ENCODE measurements around the gene NOL12. TPM values are rescaled to one million over a fixed set of nuclear protein-coding genes. Genes with fewer than 3 reads are reported as not detected.

The NOL12 gene
- total RNA-seq, 1 experiment from 2014 or later: 44.3 TPM

- no peaks in the 10 kb centered on the region for H4K20me1 ChIP-seq (ENCODE audit: insufficient read depth)
- intact Hi-C loops (cut with micrococcal nuclease; ENCODE audit: unreplicated experiment): loop anchor here (1.0 to 2.0 kb wide), 3 partner anchors 15 to 38 kb away; partner anchors contain the start of genes PDXP and TRIOBP
- H3K27me3 ChIP-seq (ENCODE audit: insufficient read depth, low read depth): no peaks in the 10 kb centered on the region
- no TSS peak for BruUV-seq (replicated peaks)
- ChIA-PET POLR2A (ENCODE audit: unreplicated experiment) (interaction anchor here (0.5 to 0.7 kb wide), 4 partner anchors 20 to 265 kb away, joined by 3 to 11 read pairs (median 4); no protein-coding TSS in a partner anchor), CTCF (interaction anchor here (0.6 to 1.6 kb wide), 8 partner anchors 38 to 183 kb away, joined by 3 to 32 read pairs (median 5); partner anchors contain the start of gene GCAT)
- no peaks in the 10 kb centered on the region for H3K9me3 ChIP-seq (ENCODE audit: insufficient read depth, low read depth)
- H3K27ac ChIP-seq: no peak overlapping the region
- H3K4me1 ChIP-seq (replicated peaks; ENCODE audit: insufficient read depth): peaks cover 40% of the 10 kb centered on the region
- no peaks in the 10 kb centered on the region for H3K9me2 ChIP-seq (ENCODE audit: insufficient read depth)
- no peak overlapping the region for H2AFZ ChIP-seq
- H3K4me2 ChIP-seq: 0 out of 2 replicates have a peak overlapping the region, but pooled peaks have one; percentile 2
- DNase-seq: peak; percentile 78 to 82
- H3K4me3 ChIP-seq: no peak overlapping the region
- peaks cover 3% of the 10 kb centered on the region for H3K79me2 ChIP-seq (ENCODE audit: low read depth)
- peaks cover 38% of the 10 kb centered on the region for H3F3A ChIP-seq (ENCODE audit: insufficient read depth, low read depth)
- H3K36me3 ChIP-seq (ENCODE audit: low read depth): no peaks in the 10 kb centered on the region
- TF ChIP-seq CTCF (conservative IDR thresholded peaks at IDR 0.05): peak; percentile 94
- no peak for TF ChIP-seq EZH2 (IDR thresholded peaks at IDR 0.05; ENCODE audit: low read depth)
Observed at GRCh38 chr22:37681556-37682049, 4.5 kb upstream of the NOL12 start.

- intact Hi-C loops (cut with micrococcal nuclease; ENCODE audit: unreplicated experiment): no loop called here
- H2AFZ ChIP-seq: 0 out of 2 replicates have a peak overlapping the region, but pooled peaks have one; percentile 5
Observed at GRCh38 chr22:37684803-37685615, 1.1 kb upstream of the NOL12 start.

More at GRCh38 chr22:37684803-37685615, 1.1 kb upstream of the NOL12 start:
- Histone ChIP-seq H3K4me3 (no peak overlapping the region), H3K36me3 (ENCODE audit: low read depth) (peaks cover 10% of the 10 kb centered on the region), H3K9me3 (ENCODE audit: insufficient read depth, low read depth) (no peaks in the 10 kb centered on the region), H3K27ac (peak overlapping the region; percentile 36; the same call in 1 of the 2 replicates), H3K4me1 (replicated peaks; ENCODE audit: insufficient read depth) (peaks cover 51% of the 10 kb centered on the region), H3K4me2 (peak overlapping the region; percentile 84), H3K27me3 (ENCODE audit: insufficient read depth, low read depth) (no peaks in the 10 kb centered on the region), H3K9me2 (ENCODE audit: insufficient read depth) (no peaks in the 10 kb centered on the region), H3F3A (ENCODE audit: insufficient read depth, low read depth) (peaks cover 42% of the 10 kb centered on the region), H3K79me2 (ENCODE audit: low read depth) (peaks cover 32% of the 10 kb centered on the region), H4K20me1 (ENCODE audit: insufficient read depth) (peaks cover 5% of the 10 kb centered on the region; the same call in 1 of the 2 replicates)
- CTCF ChIA-PET: no interaction called here
- BruUV-seq (replicated peaks): no TSS peak
- DNase-seq: peak in 1 of 2 experiments; percentile 66
- POLR2A ChIA-PET (ENCODE audit: unreplicated experiment): interaction anchor here (0.5 kb wide), 1 partner anchor 78 kb away, joined by 5 read pairs; no protein-coding TSS in a partner anchor
- TF ChIP-seq EZH2 (IDR thresholded peaks at IDR 0.05; ENCODE audit: low read depth) (no peak), CTCF (conservative IDR thresholded peaks at IDR 0.05) (no peak)
